ENCODE results near the gene DCC.

DNA sequence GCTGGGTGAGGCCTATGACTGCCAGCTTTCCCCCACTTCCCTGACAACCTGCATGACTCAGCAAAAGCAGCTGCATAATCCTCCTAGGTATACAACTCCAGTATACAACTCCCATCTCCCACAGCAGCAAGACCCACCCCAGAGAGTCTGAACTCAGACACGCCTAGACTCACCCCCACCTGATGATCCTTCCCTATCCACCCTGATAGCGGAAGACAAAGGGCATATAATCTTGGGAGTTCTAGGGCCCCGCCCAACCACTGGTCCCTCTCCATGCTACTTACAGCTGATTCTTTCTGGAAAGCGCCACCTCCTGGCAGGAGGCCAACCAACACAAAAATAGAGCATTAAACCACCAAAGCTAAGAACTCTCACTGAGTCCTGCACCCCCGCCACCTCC lies 296.5 kb downstream of the DCC start:
- TF ChIP-seq, protein P1, sequence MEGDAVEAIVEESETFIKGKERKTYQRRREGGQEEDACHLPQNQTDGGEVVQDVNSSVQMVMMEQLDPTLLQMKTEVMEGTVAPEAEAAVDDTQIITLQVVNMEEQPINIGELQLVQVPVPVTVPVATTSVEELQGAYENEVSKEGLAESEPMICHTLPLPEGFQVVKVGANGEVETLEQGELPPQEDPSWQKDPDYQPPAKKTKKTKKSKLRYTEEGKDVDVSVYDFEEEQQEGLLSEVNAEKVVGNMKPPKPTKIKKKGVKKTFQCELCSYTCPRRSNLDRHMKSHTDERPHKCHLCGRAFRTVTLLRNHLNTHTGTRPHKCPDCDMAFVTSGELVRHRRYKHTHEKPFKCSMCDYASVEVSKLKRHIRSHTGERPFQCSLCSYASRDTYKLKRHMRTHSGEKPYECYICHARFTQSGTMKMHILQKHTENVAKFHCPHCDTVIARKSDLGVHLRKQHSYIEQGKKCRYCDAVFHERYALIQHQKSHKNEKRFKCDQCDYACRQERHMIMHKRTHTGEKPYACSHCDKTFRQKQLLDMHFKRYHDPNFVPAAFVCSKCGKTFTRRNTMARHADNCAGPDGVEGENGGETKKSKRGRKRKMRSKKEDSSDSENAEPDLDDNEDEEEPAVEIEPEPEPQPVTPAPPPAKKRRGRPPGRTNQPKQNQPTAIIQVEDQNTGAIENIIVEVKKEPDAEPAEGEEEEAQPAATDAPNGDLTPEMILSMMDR (conservative IDR thresholded peaks at IDR 0.05; ENCODE audit: low read depth, low read length), result no peak
- TF ChIP-seq EZH2phosphoT487 (IDR thresholded peaks at IDR 0.05; ENCODE audit: borderline replicate concordance, low read length) (no peak), EZH2 (IDR thresholded peaks at IDR 0.05; ENCODE audit: low read length, unreplicated experiment) (no peak)

All from PC-3 (cell line).